HUDEP-2 (cell line): ENCODE results near the gene MUC22.

Experiments used
- DNase-seq, 76 experiments: peaks; one replicate each; lab custom pipeline; 2025; ENCODE audit not compliant: unreplicated experiment in 76 of 76; lab: John Stamatoyannopoulos, UW

MUC22 gene

DNA sequence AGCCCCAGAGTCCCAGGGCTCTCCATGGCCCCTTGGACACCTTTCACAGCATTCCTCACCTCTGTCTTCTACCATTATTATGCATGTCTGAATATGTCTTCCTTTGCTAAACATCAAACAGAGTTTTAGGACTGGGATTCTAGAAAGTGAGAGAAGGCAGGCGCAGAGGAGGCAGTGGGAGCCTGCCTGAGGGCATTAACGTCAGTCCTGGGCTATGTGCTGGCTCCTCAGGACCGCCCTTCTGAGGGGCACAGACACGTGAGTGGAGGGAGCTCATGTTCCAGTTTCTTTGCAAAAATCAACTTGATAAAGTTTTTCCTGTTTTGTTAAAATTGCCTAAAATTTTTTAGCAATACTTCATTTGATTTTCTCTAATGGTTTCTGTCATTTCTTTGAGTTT lies 64.1 kb downstream of the MUC22 start:
- no peak for DNase-seq

GRCh38 chr6:31075528-31075927 lies 65.3 kb downstream of the MUC22 start:
- no peak for DNase-seq

GRCh38 chr6:31076611-31077010 lies 66.3 kb downstream of the MUC22 start:
- DNase-seq, result no peak

DNA sequence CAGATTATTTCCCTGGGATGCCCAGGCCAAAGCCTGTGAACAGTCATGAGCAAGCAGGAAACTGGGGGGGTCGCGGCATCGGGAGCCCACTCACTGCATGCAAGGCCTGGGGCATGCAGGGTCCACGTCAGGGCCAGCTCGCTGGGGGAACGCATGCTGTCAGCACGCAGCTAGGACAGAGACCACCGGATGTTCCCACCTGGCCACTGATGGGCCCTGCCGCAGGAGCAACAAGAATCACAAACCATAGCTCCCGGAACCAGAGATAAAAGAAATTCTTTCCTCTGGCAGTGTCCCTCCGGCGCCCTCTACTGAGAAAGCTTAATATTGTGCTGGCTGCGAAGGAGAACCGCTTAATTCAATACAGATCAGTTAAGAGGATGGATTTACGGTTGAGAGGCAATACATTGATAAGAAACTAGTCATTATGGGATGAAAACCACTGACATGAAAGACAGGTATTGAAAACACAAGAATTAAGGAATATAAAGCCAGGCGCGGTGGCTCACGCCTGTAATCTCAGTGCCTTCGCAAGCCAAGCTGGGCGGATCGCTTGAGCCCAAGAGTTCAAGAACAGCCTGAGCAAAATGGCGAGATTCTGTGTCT lies 69.5 kb downstream of the MUC22 start:
- DNase-seq, result peak in 54 of 76 experiments; percentile 10 to 71 (median 38)

DNA sequence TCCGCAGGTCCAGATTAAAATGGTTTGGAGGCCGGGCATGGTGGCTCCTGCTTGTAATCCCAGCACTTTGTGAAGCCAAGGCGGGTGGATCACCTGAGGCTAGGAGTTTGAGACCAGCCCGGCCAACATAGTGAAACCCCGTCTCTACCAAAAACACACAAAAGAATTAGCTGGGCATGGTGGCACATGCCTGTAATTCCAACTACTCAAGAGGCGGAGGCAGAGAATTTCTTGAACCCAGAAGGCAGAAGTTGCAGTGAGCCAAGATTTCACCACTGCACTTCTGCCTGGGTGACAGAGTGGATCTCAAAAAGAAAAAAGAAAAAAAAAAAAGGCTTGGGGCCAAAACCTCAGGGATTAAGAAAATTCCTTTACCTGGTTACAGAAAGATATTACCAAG lies 71.6 kb downstream of the MUC22 start:
- no peak for DNase-seq

DNA sequence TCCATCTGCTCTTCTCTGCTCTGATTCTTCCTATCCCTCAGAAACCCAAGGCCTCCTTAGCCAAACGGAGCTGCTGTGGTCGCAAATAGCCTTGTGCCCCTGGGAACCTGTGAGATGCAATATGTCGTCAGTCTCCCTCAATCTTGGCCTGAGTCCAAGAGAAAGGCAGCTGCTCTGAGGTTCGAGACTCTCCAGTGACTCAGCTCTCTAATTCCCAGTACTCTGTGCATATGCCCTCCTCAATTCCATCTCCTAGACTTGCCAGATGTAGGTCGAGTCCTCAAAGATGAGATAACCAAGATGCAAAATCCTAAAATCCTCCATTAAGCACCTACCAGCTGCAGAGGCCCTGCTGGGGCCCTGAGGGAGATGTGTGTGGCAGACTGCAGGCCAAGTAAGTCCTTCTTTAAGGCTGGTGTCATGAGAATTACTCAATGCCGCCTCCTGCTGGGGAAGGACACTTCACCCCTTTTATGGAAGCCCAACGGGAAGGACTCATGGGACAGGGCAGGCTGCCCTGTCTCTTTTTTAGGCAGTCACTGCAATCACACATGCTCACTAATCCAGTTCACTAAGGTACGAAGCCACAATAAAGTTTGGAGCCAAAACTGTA lies 73.6 kb downstream of the MUC22 start:
- peak in 58 of 76 experiments; percentile 9 to 72 (median 41) for DNase-seq
